ENCODE measurements around the gene SH2B3.
A peak's percentile ranks its signal among the peaks of the same experiment; 100 is the strongest.

SH2B3 gene

DNA sequence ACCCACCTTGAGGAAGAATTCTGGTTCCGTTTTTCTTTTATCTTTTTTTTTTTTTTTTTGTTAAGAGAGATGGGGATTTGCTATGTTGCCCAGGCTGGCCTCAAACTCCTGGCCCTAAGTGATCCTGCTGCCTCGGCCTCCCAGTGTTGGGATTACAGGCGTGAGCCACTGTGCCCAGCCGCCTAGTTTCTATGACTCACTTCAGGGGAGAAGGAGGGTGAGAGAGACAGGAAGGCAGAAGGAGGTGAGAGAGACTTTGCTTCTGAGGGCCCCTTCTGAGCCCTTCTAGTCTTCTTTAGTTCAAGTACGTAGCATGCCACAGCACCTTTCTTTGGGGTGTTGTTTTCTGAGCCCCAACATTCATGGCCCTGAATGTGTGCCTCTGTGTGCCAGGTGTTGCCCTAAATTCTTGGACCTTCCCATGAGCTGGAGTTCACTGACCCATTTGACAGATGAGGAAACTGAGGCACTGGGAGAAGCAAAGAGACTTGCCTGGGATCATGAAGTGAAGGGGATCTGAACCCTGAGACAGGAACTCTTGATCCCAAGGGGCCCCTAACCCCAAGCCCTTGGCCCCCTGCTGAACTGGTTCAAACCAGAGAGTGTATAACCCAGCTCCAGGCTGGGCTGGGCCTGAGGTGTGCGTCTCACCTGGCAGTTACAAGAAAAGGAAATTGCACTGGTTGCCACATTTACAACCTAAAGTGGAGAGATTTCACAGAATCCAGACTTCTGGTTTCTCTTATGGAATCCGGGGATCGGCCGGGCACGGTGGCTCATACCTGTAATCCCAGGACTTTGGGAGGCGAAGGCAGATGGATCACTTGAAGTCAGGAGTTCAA is 20.8 kb downstream of the SH2B3 start:
- H3K4me2 ChIP-seq (ENCODE audit: insufficient read depth, low read length, poor library complexity, severe bottlenecking): no peak overlapping the region
- peaks cover 6% of the 10 kb centered on the region for H3K79me1 ChIP-seq (ENCODE audit: low read depth, low read length)
- no peak overlapping the region for H3K4me3 ChIP-seq (ENCODE audit: low read length in 2 of 2)
- H3K27me3 ChIP-seq (ENCODE audit: control insufficient read depth in 3 of 3, insufficient read depth in 3 of 3, low read depth in 1 of 3, low read length in 3 of 3): no peaks in the 10 kb centered on the region
- H2AK5ac ChIP-seq (ENCODE audit: low read depth, low read length): no peak overlapping the region
- H3K4me1 ChIP-seq (ENCODE audit: control insufficient read depth in 2 of 2, insufficient read depth in 1 of 2, low read depth in 1 of 2, low read length in 2 of 2): peaks cover 7 to 15% of the 10 kb centered on the region in 2 donors
- no peak overlapping the region for H2BK5ac ChIP-seq (ENCODE audit: low read length)
- no peaks in the 10 kb centered on the region for H3K9me3 ChIP-seq (replicated peaks in 1 of 2; ENCODE audit: control insufficient read depth in 2 of 2, insufficient read depth in 1 of 2, low read depth in 1 of 2, low read length in 2 of 2)
- no peak overlapping the region for H2BK12ac ChIP-seq (ENCODE audit: low read length)
- H4K91ac ChIP-seq (ENCODE audit: low read depth, low read length, poor library complexity): no peak overlapping the region
- no peak overlapping the region for H2BK120ac ChIP-seq (ENCODE audit: low read depth, low read length)
- H3K4ac ChIP-seq (ENCODE audit: low read length): no peak overlapping the region
- H3K9ac ChIP-seq (ENCODE audit: low read depth, low read length, poor library complexity): no peak overlapping the region
- H2BK15ac ChIP-seq (ENCODE audit: low read length): no peak overlapping the region
- DNase-seq (ENCODE audit: low spot score): no peak
- H3K27ac ChIP-seq (replicated peaks; ENCODE audit: low read length): no peak overlapping the region
- H3K14ac ChIP-seq (ENCODE audit: low read length): no peak overlapping the region
- H3K23ac ChIP-seq (ENCODE audit: low read depth, low read length, poor library complexity): no peak overlapping the region
- H4K8ac ChIP-seq (ENCODE audit: low read depth, low read length): no peak overlapping the region
- H2AFZ ChIP-seq (ENCODE audit: low read length): no peak overlapping the region
- no peaks in the 10 kb centered on the region for H3K36me3 ChIP-seq (replicated peaks in 1 of 2; ENCODE audit: control insufficient read depth in 2 of 2, insufficient read depth in 2 of 2, low read length in 2 of 2)
- no CpG with 5 or more reads among the region's 11 CpGs for WGBS, 2 donors (ENCODE audit: extremely low coverage in 2 of 2, insufficient read length in 2 of 2, insufficient replicate concordance in 1 of 2)
- no peak overlapping the region for H3K18ac ChIP-seq (ENCODE audit: low read length)

DNA sequence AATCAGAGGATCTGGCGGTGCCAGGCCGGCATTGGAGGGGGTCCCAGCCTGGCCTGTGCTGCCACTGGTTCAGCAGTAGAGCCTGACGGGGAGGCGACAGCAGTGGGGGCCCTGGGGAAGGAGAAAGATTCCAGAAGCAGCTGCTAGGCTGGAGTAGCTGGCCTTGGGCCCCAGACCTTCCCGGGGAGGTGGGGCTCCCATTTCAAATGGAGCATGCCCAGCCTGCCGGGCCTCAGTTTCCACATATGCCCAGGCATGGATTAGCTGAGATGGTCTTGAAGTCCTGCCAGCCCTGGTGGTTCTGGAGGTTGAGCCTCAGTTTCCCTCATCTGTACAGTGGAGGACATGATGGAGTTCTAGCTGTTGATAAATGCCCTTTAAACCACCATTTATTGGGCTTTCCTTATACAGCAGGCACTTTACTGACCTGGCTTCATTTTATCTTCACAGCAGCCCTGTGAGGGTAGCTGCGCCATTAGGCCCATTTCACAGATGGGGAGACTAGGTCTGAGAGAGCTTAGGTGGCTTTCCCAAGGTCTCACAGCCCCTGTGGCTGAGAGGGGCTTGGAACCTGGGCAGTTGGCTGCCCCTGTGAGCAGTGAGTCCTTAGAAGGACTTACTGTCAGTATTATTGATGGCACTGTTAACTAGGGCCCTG is 21.8 kb downstream of the SH2B3 start:
- H3K23ac ChIP-seq (ENCODE audit: low read depth, low read length, poor library complexity): no peak overlapping the region
- H3K27ac ChIP-seq (replicated peaks; ENCODE audit: low read length): no peak overlapping the region
- H3K79me1 ChIP-seq (ENCODE audit: low read depth, low read length): peaks cover 6% of the 10 kb centered on the region
- no peak overlapping the region for H3K14ac ChIP-seq (ENCODE audit: low read length)
- peaks cover 7 to 15% of the 10 kb centered on the region in 2 donors for H3K4me1 ChIP-seq (ENCODE audit: control insufficient read depth in 2 of 2, insufficient read depth in 1 of 2, low read depth in 1 of 2, low read length in 2 of 2)
- H3K4ac ChIP-seq (ENCODE audit: low read length): no peak overlapping the region
- no peak overlapping the region for H2AFZ ChIP-seq (ENCODE audit: low read length)
- H2BK12ac ChIP-seq (ENCODE audit: low read length): no peak overlapping the region
- no peak overlapping the region for H2BK15ac ChIP-seq (ENCODE audit: low read length)
- no peak overlapping the region for H3K9ac ChIP-seq (ENCODE audit: low read depth, low read length, poor library complexity)
- no CpG with 5 or more reads among the region's 7 CpGs for WGBS, 2 donors (ENCODE audit: extremely low coverage in 2 of 2, insufficient read length in 2 of 2, insufficient replicate concordance in 1 of 2)
- no peaks in the 10 kb centered on the region for H3K27me3 ChIP-seq (ENCODE audit: control insufficient read depth in 3 of 3, insufficient read depth in 3 of 3, low read depth in 1 of 3, low read length in 3 of 3)
- H3K9me3 ChIP-seq (replicated peaks in 1 of 2; ENCODE audit: control insufficient read depth in 2 of 2, insufficient read depth in 1 of 2, low read depth in 1 of 2, low read length in 2 of 2): no peaks in the 10 kb centered on the region
- H4K91ac ChIP-seq (ENCODE audit: low read depth, low read length, poor library complexity): no peak overlapping the region
- H3K36me3 ChIP-seq (replicated peaks in 1 of 2; ENCODE audit: control insufficient read depth in 2 of 2, insufficient read depth in 2 of 2, low read length in 2 of 2): no peaks in the 10 kb centered on the region
- no peak for DNase-seq (ENCODE audit: low spot score)
- H4K8ac ChIP-seq (ENCODE audit: low read depth, low read length): no peak overlapping the region
- no peak overlapping the region for H2AK5ac ChIP-seq (ENCODE audit: low read depth, low read length)
- no peak overlapping the region for H2BK5ac ChIP-seq (ENCODE audit: low read length)
- H3K4me2 ChIP-seq (ENCODE audit: insufficient read depth, low read length, poor library complexity, severe bottlenecking): no peak overlapping the region
- no peak overlapping the region for H3K4me3 ChIP-seq (ENCODE audit: low read length in 2 of 2)
- H3K18ac ChIP-seq (ENCODE audit: low read length): no peak overlapping the region
- no peak overlapping the region for H2BK120ac ChIP-seq (ENCODE audit: low read depth, low read length)

DNA sequence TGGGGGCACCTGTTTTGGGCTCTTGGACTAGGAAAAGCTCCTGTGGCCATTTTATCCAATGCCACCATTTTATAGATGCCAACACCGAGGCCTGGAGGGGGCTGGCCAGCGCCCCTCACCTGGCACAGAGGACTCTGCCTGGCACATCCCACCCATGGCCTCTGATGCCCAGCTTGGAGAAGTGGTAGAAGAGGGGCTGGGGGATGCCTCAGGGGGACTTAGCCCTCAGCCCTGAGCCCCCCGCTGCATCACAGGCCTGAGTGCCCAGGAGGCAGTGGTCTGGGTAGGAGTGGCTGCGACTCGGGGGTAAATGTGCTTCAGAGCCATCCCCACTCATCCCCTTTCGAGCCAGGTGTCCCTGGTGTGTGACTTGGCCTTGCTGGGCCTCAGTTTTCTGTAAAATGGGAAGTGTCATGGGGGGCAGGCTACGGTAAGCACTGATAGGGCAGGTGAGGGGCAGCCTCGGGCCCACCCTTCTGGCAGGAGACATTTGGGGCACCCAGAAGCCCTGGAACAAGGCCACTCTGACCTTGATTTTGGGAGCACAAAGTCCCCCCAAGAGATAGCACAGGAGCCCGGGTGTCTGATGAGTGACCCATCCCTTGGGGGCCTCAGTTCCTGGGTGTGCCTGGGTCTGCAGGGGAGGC is 22.5 kb downstream of the SH2B3 start:
- H4K91ac ChIP-seq (ENCODE audit: low read depth, low read length, poor library complexity): no peak overlapping the region
- H3K79me1 ChIP-seq (ENCODE audit: low read depth, low read length): peaks cover 6% of the 10 kb centered on the region
- H2AFZ ChIP-seq (ENCODE audit: low read length): no peak overlapping the region
- peaks cover 7 to 15% of the 10 kb centered on the region in 2 donors for H3K4me1 ChIP-seq (ENCODE audit: control insufficient read depth in 2 of 2, insufficient read depth in 1 of 2, low read depth in 1 of 2, low read length in 2 of 2)
- DNase-seq (ENCODE audit: low spot score): no peak
- no peak overlapping the region for H3K9ac ChIP-seq (ENCODE audit: low read depth, low read length, poor library complexity)
- peak overlapping the region; percentile 63 for H3K18ac ChIP-seq (ENCODE audit: low read length)
- H4K8ac ChIP-seq (ENCODE audit: low read depth, low read length): no peak overlapping the region
- no peaks in the 10 kb centered on the region for H3K27me3 ChIP-seq (ENCODE audit: control insufficient read depth in 3 of 3, insufficient read depth in 3 of 3, low read depth in 1 of 3, low read length in 3 of 3)
- no peaks in the 10 kb centered on the region for H3K9me3 ChIP-seq (replicated peaks in 1 of 2; ENCODE audit: control insufficient read depth in 2 of 2, insufficient read depth in 1 of 2, low read depth in 1 of 2, low read length in 2 of 2)
- no CpG with 5 or more reads among the region's 9 CpGs for WGBS, 2 donors (ENCODE audit: extremely low coverage in 2 of 2, insufficient read length in 2 of 2, insufficient replicate concordance in 1 of 2)
- no peak overlapping the region for H3K4me2 ChIP-seq (ENCODE audit: insufficient read depth, low read length, poor library complexity, severe bottlenecking)
- H3K4me3 ChIP-seq (ENCODE audit: low read length in 2 of 2): no peak overlapping the region
- no peak overlapping the region for H3K14ac ChIP-seq (ENCODE audit: low read length)
- H2BK5ac ChIP-seq (ENCODE audit: low read length): no peak overlapping the region
- H3K23ac ChIP-seq (ENCODE audit: low read depth, low read length, poor library complexity): peak overlapping the region; percentile 20
- no peak overlapping the region for H3K27ac ChIP-seq (replicated peaks; ENCODE audit: low read length)
- no peak overlapping the region for H2BK12ac ChIP-seq (ENCODE audit: low read length)
- H2BK120ac ChIP-seq (ENCODE audit: low read depth, low read length): no peak overlapping the region
- no peak overlapping the region for H3K4ac ChIP-seq (ENCODE audit: low read length)
- H2BK15ac ChIP-seq (ENCODE audit: low read length): no peak overlapping the region
- H3K36me3 ChIP-seq (replicated peaks in 1 of 2; ENCODE audit: control insufficient read depth in 2 of 2, insufficient read depth in 2 of 2, low read length in 2 of 2): no peaks in the 10 kb centered on the region
- H2AK5ac ChIP-seq (ENCODE audit: low read depth, low read length): peak overlapping the region; percentile 22

DNA sequence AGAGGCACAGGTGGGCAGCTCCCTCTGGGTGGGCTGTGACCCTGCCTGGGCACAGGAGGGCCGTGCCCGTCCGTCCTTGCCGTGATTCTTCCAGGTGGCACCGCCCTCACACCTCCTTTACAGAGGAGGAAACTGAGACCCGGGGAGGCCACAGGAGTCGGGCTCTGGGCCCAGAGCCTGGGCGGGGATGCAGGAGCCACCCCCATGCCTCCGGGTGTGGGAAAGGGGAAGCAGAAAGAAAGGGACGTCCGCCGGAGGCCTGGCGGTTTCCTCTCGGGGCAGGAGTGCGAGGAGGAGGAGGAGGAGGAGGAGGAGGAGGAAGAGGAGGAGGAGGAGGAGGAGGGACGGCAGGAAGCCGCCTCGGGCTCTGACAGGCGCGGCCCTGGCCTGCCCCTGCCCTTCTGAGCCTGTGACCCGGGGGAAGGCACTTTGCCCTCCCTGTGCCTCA is 23.0 kb downstream of the SH2B3 start:
- WGBS, 2 donors (ENCODE audit: extremely low coverage in 2 of 2, insufficient read length in 2 of 2, insufficient replicate concordance in 1 of 2): no CpG with 5 or more reads among the region's 21 CpGs
- DNase-seq (ENCODE audit: low spot score): no peak

More for the DNA sequence above, 23.0 kb downstream of the SH2B3 start:
- H2BK5ac ChIP-seq (ENCODE audit: low read length): no peak overlapping the region
- H3K4me1 ChIP-seq (ENCODE audit: control insufficient read depth in 2 of 2, insufficient read depth in 1 of 2, low read depth in 1 of 2, low read length in 2 of 2): peaks cover 7 to 15% of the 10 kb centered on the region in 2 donors
- no peak overlapping the region for H3K27ac ChIP-seq (replicated peaks; ENCODE audit: low read length)
- H3K14ac ChIP-seq (ENCODE audit: low read length): no peak overlapping the region
- H3K4me3 ChIP-seq (ENCODE audit: low read length in 2 of 2): no peak overlapping the region
- peaks cover 6% of the 10 kb centered on the region for H3K79me1 ChIP-seq (ENCODE audit: low read depth, low read length)
- H2BK12ac ChIP-seq (ENCODE audit: low read length): no peak overlapping the region
- no peaks in the 10 kb centered on the region for H3K9me3 ChIP-seq (replicated peaks in 1 of 2; ENCODE audit: control insufficient read depth in 2 of 2, insufficient read depth in 1 of 2, low read depth in 1 of 2, low read length in 2 of 2)
- H2AK5ac ChIP-seq (ENCODE audit: low read depth, low read length): peak overlapping the region; percentile 17
- H2AFZ ChIP-seq (ENCODE audit: low read length): no peak overlapping the region
- no peak overlapping the region for H3K4ac ChIP-seq (ENCODE audit: low read length)
- H3K23ac ChIP-seq (ENCODE audit: low read depth, low read length, poor library complexity): peak overlapping the region; percentile 20
- no peak overlapping the region for H4K91ac ChIP-seq (ENCODE audit: low read depth, low read length, poor library complexity)
- no peak overlapping the region for H2BK15ac ChIP-seq (ENCODE audit: low read length)
- peak overlapping the region; percentile 63 for H3K18ac ChIP-seq (ENCODE audit: low read length)
- no peaks in the 10 kb centered on the region for H3K36me3 ChIP-seq (replicated peaks in 1 of 2; ENCODE audit: control insufficient read depth in 2 of 2, insufficient read depth in 2 of 2, low read length in 2 of 2)
- no peak overlapping the region for H4K8ac ChIP-seq (ENCODE audit: low read depth, low read length)
- no peaks in the 10 kb centered on the region for H3K27me3 ChIP-seq (ENCODE audit: control insufficient read depth in 3 of 3, insufficient read depth in 3 of 3, low read depth in 1 of 3, low read length in 3 of 3)
- H2BK120ac ChIP-seq (ENCODE audit: low read depth, low read length): no peak overlapping the region
- no peak overlapping the region for H3K9ac ChIP-seq (ENCODE audit: low read depth, low read length, poor library complexity)
- no peak overlapping the region for H3K4me2 ChIP-seq (ENCODE audit: insufficient read depth, low read length, poor library complexity, severe bottlenecking)

Data from neuronal stem cell (in vitro differentiated cells).